Measurements from ENCODE around the gene ZNF23. TPM values are rescaled to one million over a fixed set of nuclear protein-coding genes. Genes with fewer than 3 reads are reported as not detected.

The ZNF23 gene
- total and polyA plus RNA-seq, 10 of the 15 experiments (the other 5 are each of a cell fraction or from before 2014, with no cell fraction given) = 3.6 to 11.5 (median 8.7) TPM

DNA sequence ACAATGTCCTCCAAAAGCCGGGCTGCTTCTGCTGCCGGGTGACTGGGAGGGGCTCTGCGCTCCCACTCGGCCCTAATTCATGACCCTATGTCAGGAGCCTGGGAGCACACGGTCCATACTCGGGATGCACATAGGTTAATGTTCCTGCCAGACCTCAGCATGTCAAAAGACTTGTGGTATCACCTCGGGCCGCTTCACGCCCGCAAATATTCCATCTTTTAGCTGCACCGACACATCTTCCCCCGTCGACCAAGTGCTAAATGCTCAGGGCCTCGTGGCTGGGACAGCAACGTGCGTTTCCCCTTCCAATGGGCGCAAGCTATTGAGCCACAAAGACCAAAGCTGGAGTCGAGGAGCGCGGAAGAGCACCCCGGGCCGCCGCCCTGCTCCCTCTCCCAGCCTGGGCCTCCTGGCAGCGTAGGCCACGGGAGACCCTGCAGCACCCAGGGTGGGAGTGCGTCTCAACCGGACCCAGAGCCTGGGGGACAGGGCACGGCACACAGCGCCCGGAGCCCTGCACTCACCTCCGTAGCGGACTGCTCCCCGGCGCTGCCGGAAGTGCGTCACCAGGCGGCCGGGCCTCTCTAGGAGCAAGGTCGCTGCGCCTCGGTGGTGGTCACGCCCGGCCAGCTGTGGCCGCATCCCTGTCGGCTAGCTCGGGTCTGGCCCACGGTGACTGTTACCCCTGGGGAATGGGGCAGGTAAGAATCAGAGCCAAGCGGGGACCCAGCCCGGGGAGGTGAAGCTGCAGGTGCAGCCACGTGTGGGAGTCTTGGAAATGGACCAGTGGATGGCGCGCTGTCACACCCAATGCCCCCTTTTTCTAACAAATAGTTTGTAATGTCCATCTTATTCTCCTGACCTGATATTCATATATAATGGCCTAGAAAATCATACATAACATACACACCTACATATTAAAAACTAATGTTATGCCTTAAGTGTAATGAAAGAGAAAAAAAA is at the start of gene ZNF23 (continued):
- TF ChIP-seq, protein P1, sequence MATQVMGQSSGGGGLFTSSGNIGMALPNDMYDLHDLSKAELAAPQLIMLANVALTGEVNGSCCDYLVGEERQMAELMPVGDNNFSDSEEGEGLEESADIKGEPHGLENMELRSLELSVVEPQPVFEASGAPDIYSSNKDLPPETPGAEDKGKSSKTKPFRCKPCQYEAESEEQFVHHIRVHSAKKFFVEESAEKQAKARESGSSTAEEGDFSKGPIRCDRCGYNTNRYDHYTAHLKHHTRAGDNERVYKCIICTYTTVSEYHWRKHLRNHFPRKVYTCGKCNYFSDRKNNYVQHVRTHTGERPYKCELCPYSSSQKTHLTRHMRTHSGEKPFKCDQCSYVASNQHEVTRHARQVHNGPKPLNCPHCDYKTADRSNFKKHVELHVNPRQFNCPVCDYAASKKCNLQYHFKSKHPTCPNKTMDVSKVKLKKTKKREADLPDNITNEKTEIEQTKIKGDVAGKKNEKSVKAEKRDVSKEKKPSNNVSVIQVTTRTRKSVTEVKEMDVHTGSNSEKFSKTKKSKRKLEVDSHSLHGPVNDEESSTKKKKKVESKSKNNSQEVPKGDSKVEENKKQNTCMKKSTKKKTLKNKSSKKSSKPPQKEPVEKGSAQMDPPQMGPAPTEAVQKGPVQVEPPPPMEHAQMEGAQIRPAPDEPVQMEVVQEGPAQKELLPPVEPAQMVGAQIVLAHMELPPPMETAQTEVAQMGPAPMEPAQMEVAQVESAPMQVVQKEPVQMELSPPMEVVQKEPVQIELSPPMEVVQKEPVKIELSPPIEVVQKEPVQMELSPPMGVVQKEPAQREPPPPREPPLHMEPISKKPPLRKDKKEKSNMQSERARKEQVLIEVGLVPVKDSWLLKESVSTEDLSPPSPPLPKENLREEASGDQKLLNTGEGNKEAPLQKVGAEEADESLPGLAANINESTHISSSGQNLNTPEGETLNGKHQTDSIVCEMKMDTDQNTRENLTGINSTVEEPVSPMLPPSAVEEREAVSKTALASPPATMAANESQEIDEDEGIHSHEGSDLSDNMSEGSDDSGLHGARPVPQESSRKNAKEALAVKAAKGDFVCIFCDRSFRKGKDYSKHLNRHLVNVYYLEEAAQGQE (IDR thresholded peaks at IDR 0.05; ENCODE audit: low read depth, low read length) = no peak
- TF ChIP-seq YBX1 (IDR thresholded peaks at IDR 0.05) (no peak), TARDBP (IDR thresholded peaks at IDR 0.05; ENCODE audit: borderline replicate concordance) (peak; percentile 63; the same call in 1 of the 2 replicates), YY1 (IDR thresholded peaks at IDR 0.05; ENCODE audit: low read depth, low read length) (peak; percentile 60; the same call in 1 of the 2 replicates), CREM (IDR thresholded peaks at IDR 0.05; ENCODE audit: low read depth) (peak; percentile 99), BMI1 (IDR thresholded peaks at IDR 0.05; ENCODE audit: borderline replicate concordance) (no peak), EP300 (IDR thresholded peaks at IDR 0.05; ENCODE audit: borderline replicate concordance in 1 of 2, control insufficient read depth in 1 of 2, low read depth in 2 of 2, low read length in 2 of 2) (no peak), NFYB (IDR thresholded peaks at IDR 0.05; ENCODE audit: insufficient read depth, low read depth, low read length) (no peak), SP1 (IDR thresholded peaks at IDR 0.05; ENCODE audit: low read depth, low read length) (peak; percentile 25)
- TF ChIP-seq, protein P2, sequence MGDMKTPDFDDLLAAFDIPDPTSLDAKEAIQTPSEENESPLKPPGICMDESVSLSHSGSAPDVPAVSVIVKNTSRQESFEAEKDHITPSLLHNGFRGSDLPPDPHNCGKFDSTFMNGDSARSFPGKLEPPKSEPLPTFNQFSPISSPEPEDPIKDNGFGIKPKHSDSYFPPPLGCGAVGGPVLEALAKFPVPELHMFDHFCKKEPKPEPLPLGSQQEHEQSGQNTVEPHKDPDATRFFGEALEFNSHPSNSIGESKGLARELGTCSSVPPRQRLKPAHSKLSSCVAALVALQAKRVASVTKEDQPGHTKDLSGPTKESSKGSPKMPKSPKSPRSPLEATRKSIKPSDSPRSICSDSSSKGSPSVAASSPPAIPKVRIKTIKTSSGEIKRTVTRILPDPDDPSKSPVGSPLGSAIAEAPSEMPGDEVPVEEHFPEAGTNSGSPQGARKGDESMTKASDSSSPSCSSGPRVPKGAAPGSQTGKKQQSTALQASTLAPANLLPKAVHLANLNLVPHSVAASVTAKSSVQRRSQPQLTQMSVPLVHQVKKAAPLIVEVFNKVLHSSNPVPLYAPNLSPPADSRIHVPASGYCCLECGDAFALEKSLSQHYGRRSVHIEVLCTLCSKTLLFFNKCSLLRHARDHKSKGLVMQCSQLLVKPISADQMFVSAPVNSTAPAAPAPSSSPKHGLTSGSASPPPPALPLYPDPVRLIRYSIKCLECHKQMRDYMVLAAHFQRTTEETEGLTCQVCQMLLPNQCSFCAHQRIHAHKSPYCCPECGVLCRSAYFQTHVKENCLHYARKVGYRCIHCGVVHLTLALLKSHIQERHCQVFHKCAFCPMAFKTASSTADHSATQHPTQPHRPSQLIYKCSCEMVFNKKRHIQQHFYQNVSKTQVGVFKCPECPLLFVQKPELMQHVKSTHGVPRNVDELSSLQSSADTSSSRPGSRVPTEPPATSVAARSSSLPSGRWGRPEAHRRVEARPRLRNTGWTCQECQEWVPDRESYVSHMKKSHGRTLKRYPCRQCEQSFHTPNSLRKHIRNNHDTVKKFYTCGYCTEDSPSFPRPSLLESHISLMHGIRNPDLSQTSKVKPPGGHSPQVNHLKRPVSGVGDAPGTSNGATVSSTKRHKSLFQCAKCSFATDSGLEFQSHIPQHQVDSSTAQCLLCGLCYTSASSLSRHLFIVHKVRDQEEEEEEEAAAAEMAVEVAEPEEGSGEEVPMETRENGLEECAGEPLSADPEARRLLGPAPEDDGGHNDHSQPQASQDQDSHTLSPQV (IDR thresholded peaks at IDR 0.05) = no peak
- TF ChIP-seq, protein P3, sequence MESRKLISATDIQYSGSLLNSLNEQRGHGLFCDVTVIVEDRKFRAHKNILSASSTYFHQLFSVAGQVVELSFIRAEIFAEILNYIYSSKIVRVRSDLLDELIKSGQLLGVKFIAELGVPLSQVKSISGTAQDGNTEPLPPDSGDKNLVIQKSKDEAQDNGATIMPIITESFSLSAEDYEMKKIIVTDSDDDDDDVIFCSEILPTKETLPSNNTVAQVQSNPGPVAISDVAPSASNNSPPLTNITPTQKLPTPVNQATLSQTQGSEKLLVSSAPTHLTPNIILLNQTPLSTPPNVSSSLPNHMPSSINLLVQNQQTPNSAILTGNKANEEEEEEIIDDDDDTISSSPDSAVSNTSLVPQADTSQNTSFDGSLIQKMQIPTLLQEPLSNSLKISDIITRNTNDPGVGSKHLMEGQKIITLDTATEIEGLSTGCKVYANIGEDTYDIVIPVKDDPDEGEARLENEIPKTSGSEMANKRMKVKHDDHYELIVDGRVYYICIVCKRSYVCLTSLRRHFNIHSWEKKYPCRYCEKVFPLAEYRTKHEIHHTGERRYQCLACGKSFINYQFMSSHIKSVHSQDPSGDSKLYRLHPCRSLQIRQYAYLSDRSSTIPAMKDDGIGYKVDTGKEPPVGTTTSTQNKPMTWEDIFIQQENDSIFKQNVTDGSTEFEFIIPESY (IDR thresholded peaks at IDR 0.05) = no peak
- TF ChIP-seq, protein P4, sequence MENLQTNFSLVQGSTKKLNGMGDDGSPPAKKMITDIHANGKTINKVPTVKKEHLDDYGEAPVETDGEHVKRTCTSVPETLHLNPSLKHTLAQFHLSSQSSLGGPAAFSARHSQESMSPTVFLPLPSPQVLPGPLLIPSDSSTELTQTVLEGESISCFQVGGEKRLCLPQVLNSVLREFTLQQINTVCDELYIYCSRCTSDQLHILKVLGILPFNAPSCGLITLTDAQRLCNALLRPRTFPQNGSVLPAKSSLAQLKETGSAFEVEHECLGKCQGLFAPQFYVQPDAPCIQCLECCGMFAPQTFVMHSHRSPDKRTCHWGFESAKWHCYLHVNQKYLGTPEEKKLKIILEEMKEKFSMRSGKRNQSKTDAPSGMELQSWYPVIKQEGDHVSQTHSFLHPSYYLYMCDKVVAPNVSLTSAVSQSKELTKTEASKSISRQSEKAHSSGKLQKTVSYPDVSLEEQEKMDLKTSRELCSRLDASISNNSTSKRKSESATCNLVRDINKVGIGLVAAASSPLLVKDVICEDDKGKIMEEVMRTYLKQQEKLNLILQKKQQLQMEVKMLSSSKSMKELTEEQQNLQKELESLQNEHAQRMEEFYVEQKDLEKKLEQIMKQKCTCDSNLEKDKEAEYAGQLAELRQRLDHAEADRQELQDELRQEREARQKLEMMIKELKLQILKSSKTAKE (IDR thresholded peaks at IDR 0.05; ENCODE audit: low read depth, poor library complexity, severe bottlenecking) = no peak
- TF ChIP-seq, protein P5, sequence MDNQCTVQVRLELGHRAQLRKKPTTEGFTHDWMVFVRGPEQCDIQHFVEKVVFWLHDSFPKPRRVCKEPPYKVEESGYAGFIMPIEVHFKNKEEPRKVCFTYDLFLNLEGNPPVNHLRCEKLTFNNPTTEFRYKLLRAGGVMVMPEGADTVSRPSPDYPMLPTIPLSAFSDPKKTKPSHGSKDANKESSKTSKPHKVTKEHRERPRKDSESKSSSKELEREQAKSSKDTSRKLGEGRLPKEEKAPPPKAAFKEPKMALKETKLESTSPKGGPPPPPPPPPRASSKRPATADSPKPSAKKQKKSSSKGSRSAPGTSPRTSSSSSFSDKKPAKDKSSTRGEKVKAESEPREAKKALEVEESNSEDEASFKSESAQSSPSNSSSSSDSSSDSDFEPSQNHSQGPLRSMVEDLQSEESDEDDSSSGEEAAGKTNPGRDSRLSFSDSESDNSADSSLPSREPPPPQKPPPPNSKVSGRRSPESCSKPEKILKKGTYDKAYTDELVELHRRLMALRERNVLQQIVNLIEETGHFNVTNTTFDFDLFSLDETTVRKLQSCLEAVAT (IDR thresholded peaks at IDR 0.05) = peak; percentile 86; the same call in 1 of the 2 replicates

Data from GM12878 (cell line).